GM21528 (cell line): Measurements from ENCODE around the gene PRSS57.
A peak's percentile ranks its signal among the peaks of the same experiment; 100 is the strongest.
"Not testable (repeated sequence)": the region's sequence is repeated elsewhere in the genome, so short reads cannot be mapped to it uniquely, and the experiment has no call there.

Experiments
- ATAC-seq: cut with Tn5 transposase; IDR thresholded peaks from one replicate; pipeline ENCODE4 v1.9.1; 2021; ENCODE audit warnings: mild to moderate bottlenecking, moderate library complexity; ENCODE audit not compliant: unreplicated experiment, low FRiP score

Gene PRSS57

GRCh38 chr19:676007-676338 is 19.3 kb downstream of the PRSS57 start:
- no peak for ATAC-seq

- ATAC-seq, result no peak
These were observed 20.7 kb downstream of the PRSS57 start for GRCh38 chr19:674282-675151.

GRCh38 chr19:670609-671075 is 24.6 kb downstream of the PRSS57 start:
- ATAC-seq, result no peak

GRCh38 chr19:668675-669434 is 26.4 kb downstream of the PRSS57 start:
- ATAC-seq, result not testable (repeated sequence)

- ATAC-seq, result not testable (repeated sequence)
These were observed 28.2 kb downstream of the PRSS57 start for GRCh38 chr19:666985-667573.

GRCh38 chr19:664913-665443 is 30.3 kb downstream of the PRSS57 start:
- ATAC-seq, result no peak

- ATAC-seq, result no peak
These were observed 31.6 kb downstream of the PRSS57 start for GRCh38 chr19:663682-664117.

- peak; percentile 49 for ATAC-seq
These were observed 32.1 kb downstream of the PRSS57 start, which contains the start of gene RNF126 for GRCh38 chr19:662962-663681. TSS of gene RNF126 (minus strand) at chr19:663214. CDS start at chr19:663121, 93 bp downstream.

- ATAC-seq, result peak; percentile 13
These were observed 32.9 kb downstream of the PRSS57 start for GRCh38 chr19:662207-662961.

GRCh38 chr19:661427-662196 is 33.6 kb downstream of the PRSS57 start:
- ATAC-seq, result no peak

- ATAC-seq, result no peak
These were observed 34.3 kb downstream of the PRSS57 start for GRCh38 chr19:660793-661426.

- ATAC-seq, result no peak
These were observed 36.1 kb downstream of the PRSS57 start for GRCh38 chr19:658916-659839.

GRCh38 chr19:658059-658839 is 37.0 kb downstream of the PRSS57 start:
- no peak for ATAC-seq

GRCh38 chr19:657611-658010 is 37.6 kb downstream of the PRSS57 start:
- ATAC-seq, result no peak

GRCh38 chr19:656751-657559 is 38.3 kb downstream of the PRSS57 start:
- no peak for ATAC-seq

- no peak for ATAC-seq
These were observed 39.6 kb downstream of the PRSS57 start for GRCh38 chr19:655691-656090.
